Neuronal stem cell (in vitro differentiated cells): Measurements from ENCODE around the gene COASY.
"Not testable (repeated sequence)": the region's sequence is repeated elsewhere in the genome, so short reads cannot be mapped to it uniquely, and the experiment has no call there.

Source experiments
- DNase-seq: peaks from one replicate; pipeline ENCODE4 v3.0.0-alpha.2; 2013; ENCODE audit warnings: low spot score
- H2AFZ ChIP-seq: one replicate; pipeline ENCODE4 v1.6.1; 2013; ENCODE audit warnings: mild to moderate bottlenecking, low read length, inconsistent platforms
- H2AK5ac ChIP-seq: 2 replicates; pipeline ENCODE4 v1.6.1; 2013; ENCODE audit warnings: low read depth, mild to moderate bottlenecking, inconsistent platforms, low read length, moderate library complexity, mixed read lengths
- H2BK120ac ChIP-seq: 2 replicates; pipeline ENCODE4 v1.6.1; 2013; ENCODE audit warnings: low read depth, mild to moderate bottlenecking, inconsistent platforms, low read length, moderate library complexity, mixed read lengths
- H2BK12ac ChIP-seq: one replicate; pipeline ENCODE4 v1.6.1; 2013; ENCODE audit warnings: low read length, inconsistent platforms
- H2BK15ac ChIP-seq: 2 replicates; pipeline ENCODE4 v1.6.1; 2013; ENCODE audit warnings: mild to moderate bottlenecking, low read length, inconsistent platforms, mixed read lengths
- H2BK5ac ChIP-seq: one replicate; pipeline ENCODE4 v1.6.1; 2013; ENCODE audit warnings: inconsistent platforms, mild to moderate bottlenecking, low read length, moderate library complexity
- H3K14ac ChIP-seq: one replicate; pipeline ENCODE4 v1.6.1; 2013; ENCODE audit warnings: low read length, inconsistent platforms
- H3K18ac ChIP-seq: 2 replicates; pipeline ENCODE4 v1.6.1; 2013; ENCODE audit warnings: low read length, inconsistent platforms
- H3K23ac ChIP-seq: 2 replicates; pipeline ENCODE4 v1.6.1; 2013; ENCODE audit warnings: low read depth, mild to moderate bottlenecking, mixed read lengths, low read length, inconsistent platforms; ENCODE audit not compliant: poor library complexity
- H3K27ac ChIP-seq: replicated peaks from 3 replicates; pipeline ENCODE4 v1.5.1; 2013; ENCODE audit warnings: low read length, inconsistent platforms
- H3K27me3 ChIP-seq, 3 experiments: 2 replicates each; pipeline ENCODE4 v1.6.1; 2013; ENCODE audit warnings: low read length in 3 of 3, mild to moderate bottlenecking in 2 of 3, inconsistent platforms in 1 of 3, low read depth in 1 of 3, mixed read lengths in 1 of 3, moderate library complexity in 1 of 3; ENCODE audit not compliant: control insufficient read depth in 3 of 3, insufficient read depth in 3 of 3
- H3K36me3 ChIP-seq, 2 donors: replicated peaks in 1 of 2; 2 replicates each; pipeline ENCODE4 v1.6.1; 2013; ENCODE audit warnings: low read length in 2 of 2; ENCODE audit not compliant: control insufficient read depth in 2 of 2, insufficient read depth in 2 of 2
- H3K4ac ChIP-seq: 2 replicates; pipeline ENCODE4 v1.6.1; 2013; ENCODE audit warnings: inconsistent platforms, mild to moderate bottlenecking, low read length, moderate library complexity
- H3K4me1 ChIP-seq, 2 donors: 1 replicate in 1 of 2; 2 replicates in 1 of 2; pipeline ENCODE4 v1.6.1; 2013; ENCODE audit warnings: low read length in 2 of 2, low read depth in 1 of 2; ENCODE audit not compliant: control insufficient read depth in 2 of 2, insufficient read depth in 1 of 2
- H3K4me2 ChIP-seq: one replicate; pipeline ENCODE4 v1.6.1; 2013; ENCODE audit warnings: mild to moderate bottlenecking, low read length, inconsistent platforms; ENCODE audit not compliant: insufficient read depth, poor library complexity, severe bottlenecking
- H3K4me3 ChIP-seq, 2 donors: 2 replicates each; pipeline ENCODE4 v1.5.1; 2013; ENCODE audit warnings: low read length in 2 of 2, mild to moderate bottlenecking in 2 of 2, inconsistent platforms in 1 of 2, moderate library complexity in 1 of 2
- H3K79me1 ChIP-seq: one replicate; pipeline ENCODE4 v1.6.1; 2013; ENCODE audit warnings: low read depth, mild to moderate bottlenecking, inconsistent platforms, low read length, moderate library complexity
- H3K9ac ChIP-seq: one replicate; pipeline ENCODE4 v1.6.1; 2013; ENCODE audit warnings: mild to moderate bottlenecking, low read depth, low read length, inconsistent platforms; ENCODE audit not compliant: poor library complexity
- H3K9me3 ChIP-seq, 2 donors: replicated peaks in 1 of 2; 2 replicates each; pipeline versions ENCODE3 to v1.6.1; 2013; ENCODE audit warnings: low read length in 2 of 2, mild to moderate bottlenecking in 2 of 2, inconsistent platforms in 1 of 2, low read depth in 1 of 2, mixed read lengths in 1 of 2, moderate library complexity in 1 of 2; ENCODE audit not compliant: control insufficient read depth in 2 of 2, insufficient read depth in 1 of 2
- H4K8ac ChIP-seq: one replicate; pipeline ENCODE4 v1.6.1; 2013; ENCODE audit warnings: low read depth, mild to moderate bottlenecking, inconsistent platforms, low read length, moderate library complexity
- H4K91ac ChIP-seq: one replicate; pipeline ENCODE4 v1.6.1; 2013; ENCODE audit warnings: low read length, low read depth, mild to moderate bottlenecking, inconsistent platforms; ENCODE audit not compliant: poor library complexity
- WGBS, 2 donors: extraction: QIAGEN DNeasy Blood & Tissue Kit; methylation state at CpG; one replicate each; pipeline ENCODE4 v1.1.7; 2013; ENCODE audit warnings: missing lambda C conversion rate in 2 of 2, mixed read lengths in 1 of 2; ENCODE audit not compliant: insufficient read length in 2 of 2, insufficient replicate concordance in 1 of 2; ENCODE audit errors: extremely low coverage in 2 of 2; 5-methylcytosine and 5-hydroxymethylcytosine counted together

The COASY gene

GRCh38 chr17:42537826-42538451 lies 24.0 kb upstream of the COASY start:
- Histone ChIP-seq H3K4me3 (no peak overlapping the region), H4K8ac (no peak overlapping the region), H3K9me3 (no peaks in the 10 kb centered on the region), H2AK5ac (peak overlapping the region; percentile 32), H3K36me3 (peaks cover 7 to 33% of the 10 kb centered on the region in 2 donors), H2BK120ac (no peak overlapping the region), H3K14ac (no peak overlapping the region), H3K18ac (no peak overlapping the region), H3K27ac (no peak overlapping the region), H3K4me1 (peaks cover 13 to 21% of the 10 kb centered on the region in 2 donors), H2AFZ (no peak overlapping the region), H2BK5ac (no peak overlapping the region), H4K91ac (no peak overlapping the region), H3K4me2 (no peak overlapping the region), H3K27me3 (peaks cover 0 to 1% (median 0%) of the 10 kb centered on the region in 3 experiments), H2BK15ac (no peak overlapping the region), H3K9ac (no peak overlapping the region), H3K23ac (no peak overlapping the region), H3K4ac (no peak overlapping the region), H2BK12ac (no peak overlapping the region), H3K79me1 (peaks cover 4% of the 10 kb centered on the region)
- DNase-seq, result no peak
- no CpG with 5 or more reads among the region's 5 CpGs for WGBS, 2 donors

DNA sequence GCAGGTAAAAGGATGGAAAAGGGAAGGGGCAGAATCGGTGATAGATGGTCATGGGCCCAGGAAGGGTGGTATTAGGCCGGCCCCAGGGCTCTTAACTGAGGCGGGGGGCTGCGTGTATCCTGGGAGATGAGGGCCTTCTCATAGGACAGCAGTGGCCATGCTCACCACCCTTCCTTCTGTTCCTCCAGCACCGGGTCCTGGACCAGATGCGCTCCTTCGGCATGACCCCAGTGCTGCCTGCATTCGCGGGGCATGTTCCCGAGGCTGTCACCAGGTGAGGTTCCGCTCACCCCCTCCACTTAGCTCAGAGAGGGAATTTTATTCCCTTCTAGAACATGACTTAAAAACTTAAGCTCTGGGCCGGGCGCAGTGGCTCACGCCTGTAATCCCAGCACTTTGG lies 23.5 kb upstream of the COASY start:
- peaks cover 13 to 21% of the 10 kb centered on the region in 2 donors for H3K4me1 ChIP-seq
- H3K27ac ChIP-seq, result no peak overlapping the region
- no peak overlapping the region for H3K18ac ChIP-seq
- no peak overlapping the region for H2AFZ ChIP-seq
- H3K27me3 ChIP-seq, result peaks cover 0 to 1% (median 0%) of the 10 kb centered on the region in 3 experiments
- H3K23ac ChIP-seq, result no peak overlapping the region
- H3K9ac ChIP-seq, result no peak overlapping the region
- no peak overlapping the region for H2BK120ac ChIP-seq
- H3K4me3 ChIP-seq, result no peak overlapping the region
- no peak overlapping the region for H2BK12ac ChIP-seq
- no peak overlapping the region for H3K4me2 ChIP-seq
- peaks cover 12 to 38% of the 10 kb centered on the region in 2 donors for H3K36me3 ChIP-seq
- no CpG with 5 or more reads among the region's 14 CpGs for WGBS, 2 donors
- no peak for DNase-seq
- H3K9me3 ChIP-seq, result no peaks in the 10 kb centered on the region
- no peak overlapping the region for H3K14ac ChIP-seq
- peak overlapping the region; percentile 32 for H2AK5ac ChIP-seq
- no peak overlapping the region for H4K91ac ChIP-seq
- no peak overlapping the region for H2BK15ac ChIP-seq
- peaks cover 4% of the 10 kb centered on the region for H3K79me1 ChIP-seq
- H2BK5ac ChIP-seq, result no peak overlapping the region
- no peak overlapping the region for H3K4ac ChIP-seq
- H4K8ac ChIP-seq, result no peak overlapping the region

GRCh38 chr17:42540558-42540957 lies 21.4 kb upstream of the COASY start:
- H3K27ac ChIP-seq, H2BK120ac ChIP-seq: not testable (repeated sequence)

DNA sequence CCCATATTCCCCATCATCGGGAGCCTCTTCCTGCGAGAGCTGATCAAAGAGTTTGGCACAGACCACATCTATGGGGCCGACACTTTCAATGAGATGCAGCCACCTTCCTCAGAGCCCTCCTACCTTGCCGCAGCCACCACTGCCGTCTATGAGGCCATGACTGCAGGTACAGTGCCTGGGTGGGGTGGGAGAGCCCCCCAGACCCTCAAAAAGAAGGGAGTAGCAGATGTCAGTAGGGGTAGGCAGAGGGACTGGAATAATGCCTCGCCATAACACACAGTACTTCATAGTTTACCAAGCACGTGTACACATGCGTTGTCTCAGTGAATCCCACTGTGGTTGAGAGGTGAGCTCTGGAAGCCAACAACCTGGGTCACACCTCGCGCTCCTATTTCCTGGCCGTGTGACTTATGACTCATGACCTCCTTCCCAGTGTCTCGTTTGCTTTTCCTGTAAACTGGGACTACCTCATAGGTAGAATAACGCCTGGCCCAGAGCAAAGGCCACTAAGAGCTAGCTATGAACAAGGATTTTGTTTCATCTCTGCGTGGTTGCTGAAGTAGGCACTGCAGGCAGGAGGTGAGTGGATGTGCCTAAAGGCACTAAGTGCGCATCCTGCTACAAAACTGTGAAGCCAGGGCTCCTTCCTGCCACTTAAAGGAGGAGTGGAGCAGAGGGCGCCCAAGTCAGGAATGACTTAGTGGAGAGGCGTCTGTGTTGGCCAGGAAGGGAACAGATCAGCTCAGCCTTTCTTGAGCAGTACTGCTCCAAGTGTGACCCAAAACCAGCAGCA lies 20.7 kb upstream of the COASY start:
- no peak overlapping the region for H3K4me3 ChIP-seq
- H2AFZ ChIP-seq, result no peak overlapping the region
- H3K9ac ChIP-seq, result no peak overlapping the region
- no peak overlapping the region for H4K8ac ChIP-seq
- H3K27me3 ChIP-seq, result peaks cover 0 to 1% (median 0%) of the 10 kb centered on the region in 3 experiments
- no peak overlapping the region for H2BK15ac ChIP-seq
- H3K14ac ChIP-seq, result no peak overlapping the region
- no peak overlapping the region for H2BK5ac ChIP-seq
- no peak overlapping the region for H2BK120ac ChIP-seq
- no peak for DNase-seq
- H3K23ac ChIP-seq, result no peak overlapping the region
- no peak overlapping the region for H3K27ac ChIP-seq
- H3K4ac ChIP-seq, result no peak overlapping the region
- no peak overlapping the region for H3K4me2 ChIP-seq
- no peaks in the 10 kb centered on the region for H3K9me3 ChIP-seq
- peaks cover 7 to 9% of the 10 kb centered on the region in 2 donors for H3K4me1 ChIP-seq
- no peak overlapping the region for H4K91ac ChIP-seq
- H3K18ac ChIP-seq, result no peak overlapping the region
- no peak overlapping the region for H2BK12ac ChIP-seq
- no peak overlapping the region for H2AK5ac ChIP-seq
- H3K36me3 ChIP-seq, result peaks cover 17 to 48% of the 10 kb centered on the region in 2 donors
- H3K79me1 ChIP-seq, result peaks cover 4% of the 10 kb centered on the region
- WGBS, 2 donors, result no CpG with 5 or more reads among the region's 17 CpGs

More at GRCh38 chr17:42540558-42540957, 21.4 kb upstream of the COASY start:
- H4K91ac ChIP-seq, H3K9ac ChIP-seq, H2BK12ac ChIP-seq, H3K23ac ChIP-seq, H2AK5ac ChIP-seq, H3K4me2 ChIP-seq, H3K27me3 ChIP-seq, H3K79me1 ChIP-seq, H3K4ac ChIP-seq, H3K14ac ChIP-seq, H3K18ac ChIP-seq, H4K8ac ChIP-seq, H2BK5ac ChIP-seq, H3K9me3 ChIP-seq, DNase-seq, H2BK15ac ChIP-seq, H2AFZ ChIP-seq, H3K4me3 ChIP-seq: not testable (repeated sequence)
- peaks cover 10 to 12% of the 10 kb centered on the region in 2 donors for H3K4me1 ChIP-seq
- H3K36me3 ChIP-seq, result peaks cover 17 to 48% of the 10 kb centered on the region in 2 donors
- no CpG with 5 or more reads among the region's 4 CpGs for WGBS, 2 donors
